22Rv1 (cell line): ENCODE results near the gene SERPINB7.

ENCODE experiments used
- ZFX ChIP-seq: fragments of 450-650 bp; IDR thresholded peaks from 2 replicates; pipeline ENCODE4 v1.6.1; 2017; ENCODE audit warnings: antibody characterized with exemption, borderline replicate concordance
- TF ChIP-seq, protein P1 (sequence below): fragments of 450-650 bp; IDR thresholded peaks from 2 replicates; pipeline ENCODE4 v1.5.1; 2017; ENCODE audit warnings: mild to moderate bottlenecking

- TF ChIP-seq, protein P1, sequence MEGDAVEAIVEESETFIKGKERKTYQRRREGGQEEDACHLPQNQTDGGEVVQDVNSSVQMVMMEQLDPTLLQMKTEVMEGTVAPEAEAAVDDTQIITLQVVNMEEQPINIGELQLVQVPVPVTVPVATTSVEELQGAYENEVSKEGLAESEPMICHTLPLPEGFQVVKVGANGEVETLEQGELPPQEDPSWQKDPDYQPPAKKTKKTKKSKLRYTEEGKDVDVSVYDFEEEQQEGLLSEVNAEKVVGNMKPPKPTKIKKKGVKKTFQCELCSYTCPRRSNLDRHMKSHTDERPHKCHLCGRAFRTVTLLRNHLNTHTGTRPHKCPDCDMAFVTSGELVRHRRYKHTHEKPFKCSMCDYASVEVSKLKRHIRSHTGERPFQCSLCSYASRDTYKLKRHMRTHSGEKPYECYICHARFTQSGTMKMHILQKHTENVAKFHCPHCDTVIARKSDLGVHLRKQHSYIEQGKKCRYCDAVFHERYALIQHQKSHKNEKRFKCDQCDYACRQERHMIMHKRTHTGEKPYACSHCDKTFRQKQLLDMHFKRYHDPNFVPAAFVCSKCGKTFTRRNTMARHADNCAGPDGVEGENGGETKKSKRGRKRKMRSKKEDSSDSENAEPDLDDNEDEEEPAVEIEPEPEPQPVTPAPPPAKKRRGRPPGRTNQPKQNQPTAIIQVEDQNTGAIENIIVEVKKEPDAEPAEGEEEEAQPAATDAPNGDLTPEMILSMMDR: no peak
- no peak for TF ChIP-seq ZFX
Observed at GRCh38 chr18:63779386-63779785, 4.2 kb downstream of the SERPINB7 start.
